HG03469 (cell line): ENCODE measurements around the gene MIOS.

Experiments used
- ATAC-seq: cut with Tn5 transposase; IDR thresholded peaks from one replicate; pipeline ENCODE4 v1.9.1; 2021; ENCODE audit warnings: mild to moderate bottlenecking, moderate library complexity, moderate number of reproducible peaks; ENCODE audit not compliant: unreplicated experiment

The MIOS gene

GRCh38 chr7:7581531-7582179, 15.0 kb downstream of the MIOS start:
- no peak for ATAC-seq

- ATAC-seq = no peak
These were observed 15.9 kb downstream of the MIOS start for GRCh38 chr7:7582596-7582995.

- ATAC-seq = no peak
These were observed 17.0 kb downstream of the MIOS start for GRCh38 chr7:7583731-7584130.

- ATAC-seq = no peak
These were observed 18.0 kb downstream of the MIOS start for GRCh38 chr7:7584653-7585052.

- no peak for ATAC-seq
These were observed 18.7 kb downstream of the MIOS start for GRCh38 chr7:7585241-7585928.

- no peak for ATAC-seq
These were observed 28.8 kb downstream of the MIOS start for GRCh38 chr7:7595451-7595850.

GRCh38 chr7:7596176-7596575, 29.5 kb downstream of the MIOS start:
- no peak for ATAC-seq

GRCh38 chr7:7607010-7607409, 40.3 kb downstream of the MIOS start:
- no peak for ATAC-seq

- ATAC-seq = no peak
These were observed 42.6 kb downstream of the MIOS start for GRCh38 chr7:7609330-7609729.

- ATAC-seq = no peak
These were observed 45.8 kb downstream of the MIOS start for GRCh38 chr7:7612519-7612918.

- ATAC-seq = no peak
These were observed 46.5 kb downstream of the MIOS start for GRCh38 chr7:7613210-7613609.

- ATAC-seq = no peak
These were observed 47.5 kb downstream of the MIOS start for GRCh38 chr7:7614018-7614741.

- no peak for ATAC-seq
These were observed 50.9 kb downstream of the MIOS start for GRCh38 chr7:7617550-7617949.

- no peak for ATAC-seq
These were observed 51.7 kb downstream of the MIOS start for GRCh38 chr7:7618410-7618809.

- ATAC-seq = no peak
These were observed 53.6 kb downstream of the MIOS start for GRCh38 chr7:7620236-7620635.

- no peak for ATAC-seq
These were observed 54.0 kb downstream of the MIOS start for GRCh38 chr7:7620644-7621210.

- no peak for ATAC-seq
These were observed 61.8 kb downstream of the MIOS start for GRCh38 chr7:7628476-7628875.

- ATAC-seq = no peak
These were observed 64.1 kb downstream of the MIOS start for GRCh38 chr7:7630626-7631329.

GRCh38 chr7:7639421-7639820, 72.7 kb downstream of the MIOS start:
- ATAC-seq = no peak

- no peak for ATAC-seq
These were observed 73.2 kb downstream of the MIOS start for GRCh38 chr7:7639847-7640220.
